GM19035 (cell line): ENCODE results near the gene SNTG2.
"Not testable (repeated sequence)": the region's sequence is repeated elsewhere in the genome, so short reads cannot be mapped to it uniquely, and the experiment has no call there.

Experiments
- ATAC-seq: cut with Tn5 transposase; IDR thresholded peaks from one replicate; pipeline ENCODE4 v1.9.1; 2021; ENCODE audit not compliant: unreplicated experiment

Gene SNTG2

DNA sequence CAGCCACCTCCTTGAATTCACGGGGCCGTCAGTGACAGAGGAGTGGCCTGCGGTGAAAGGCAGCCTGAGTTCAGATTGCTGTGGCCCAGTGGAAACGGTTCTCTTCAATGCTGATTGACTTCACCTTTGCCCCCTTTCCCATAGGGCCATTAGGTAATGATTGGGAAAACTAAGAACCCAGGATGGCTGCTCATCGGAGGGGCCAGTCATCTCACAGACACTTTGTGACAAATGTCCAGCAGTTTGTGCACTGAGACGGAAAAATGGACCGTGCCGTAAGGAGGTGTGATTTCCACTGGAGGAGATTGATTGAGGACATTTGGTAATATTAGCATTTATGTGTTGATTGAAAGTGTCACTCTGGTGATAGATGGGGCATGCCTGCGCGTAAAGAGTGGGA lies 402.9 kb downstream of the SNTG2 start:
- no peak for ATAC-seq

DNA sequence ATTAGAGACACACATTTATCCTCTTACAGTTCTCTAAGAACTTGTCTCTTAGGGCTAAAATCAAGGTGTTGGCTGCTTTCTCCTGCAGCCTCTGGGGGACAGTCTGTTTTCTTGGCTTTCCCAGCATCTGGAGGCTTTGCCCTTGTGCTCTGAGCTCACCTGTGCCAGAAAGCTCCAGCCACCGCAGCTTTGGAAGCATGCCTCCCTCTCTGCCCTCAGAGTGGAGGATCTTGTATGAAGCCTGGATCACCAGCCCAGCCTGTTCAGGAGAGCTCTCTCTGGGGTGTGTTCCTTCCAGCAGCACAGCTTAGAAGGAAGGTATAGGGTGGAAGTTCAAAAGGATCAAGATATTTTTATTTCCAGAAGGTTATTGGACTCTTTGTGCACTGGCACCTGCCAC lies 409.5 kb downstream of the SNTG2 start:
- ATAC-seq, result no peak

DNA sequence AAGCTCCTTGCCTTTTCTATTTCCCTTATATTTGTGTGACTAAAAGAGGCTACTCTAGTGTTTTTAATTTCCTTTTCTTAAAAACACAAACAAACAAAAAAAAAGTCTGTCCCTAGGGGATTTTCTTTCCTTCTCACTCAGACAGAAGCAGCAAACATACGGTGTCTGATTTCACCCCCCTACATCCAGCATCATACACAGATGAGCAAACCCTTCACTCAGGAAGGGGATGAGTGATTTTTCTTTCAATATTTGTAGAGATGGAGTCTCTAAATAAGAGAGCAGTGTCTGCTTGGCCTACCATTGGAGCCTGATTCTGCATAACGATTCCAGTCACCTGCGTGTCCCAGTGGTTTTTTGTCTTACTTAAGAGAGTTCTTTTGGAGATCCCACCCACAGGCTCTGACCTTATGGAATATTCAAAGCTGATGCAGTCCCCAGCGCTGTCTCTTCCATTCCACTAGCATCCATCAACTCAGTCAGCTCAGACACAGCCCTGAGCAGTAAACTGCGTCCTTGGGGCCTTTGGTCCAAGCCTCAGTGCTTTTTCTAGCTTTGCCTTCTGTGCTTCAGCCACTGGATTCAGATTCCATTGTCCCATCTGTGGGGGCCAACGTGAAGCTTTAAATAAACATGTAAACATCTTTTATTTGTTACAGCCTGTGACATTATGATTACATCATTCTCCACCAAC lies 410.1 kb downstream of the SNTG2 start:
- ATAC-seq, result no peak

DNA sequence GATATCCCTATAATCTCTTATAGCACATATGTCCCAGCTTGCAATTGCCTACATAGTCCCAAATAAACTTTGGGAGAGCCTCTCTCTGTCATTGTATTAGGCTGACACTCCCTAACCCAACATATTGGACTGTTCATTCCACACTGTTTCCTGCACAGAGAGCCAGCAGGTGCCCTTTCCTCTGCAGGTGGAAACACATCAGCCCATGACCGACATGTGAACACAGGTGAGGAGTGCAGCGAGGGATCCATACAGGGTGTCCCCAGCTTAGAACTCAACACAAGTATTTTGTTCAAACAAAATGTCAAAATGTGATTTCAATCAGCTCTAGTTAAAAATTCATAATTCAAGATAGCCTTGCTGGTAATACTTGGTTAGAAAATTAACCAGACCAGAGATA lies 412.7 kb downstream of the SNTG2 start:
- ATAC-seq, result no peak

DNA sequence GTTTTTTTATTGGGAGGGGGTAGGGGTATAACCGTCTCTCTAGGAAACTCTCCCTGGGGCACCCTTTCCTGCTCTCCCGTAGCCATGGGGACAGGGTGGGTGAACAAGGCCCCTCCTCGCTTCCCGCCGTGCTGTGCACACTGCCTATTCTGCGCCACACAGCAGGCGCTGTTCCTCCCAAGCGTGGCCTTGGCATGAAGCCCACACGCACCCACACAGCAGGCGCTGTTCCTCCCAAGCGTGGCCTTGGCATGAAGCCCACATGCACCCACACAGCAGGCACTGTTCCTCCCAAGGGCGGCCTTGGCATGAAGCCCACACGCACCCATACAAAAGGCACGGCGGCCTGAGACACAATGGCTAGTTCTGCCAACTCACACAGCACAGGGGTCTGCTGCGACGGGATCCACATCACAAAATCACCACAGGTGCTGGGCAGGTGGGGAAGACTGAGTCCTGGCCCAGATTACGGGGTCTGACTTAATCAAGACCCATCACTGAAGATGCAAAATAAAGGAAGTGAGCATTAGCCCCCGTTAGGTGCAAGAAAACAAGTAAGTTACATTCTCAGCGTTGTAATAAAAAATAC lies 416.0 kb downstream of the SNTG2 start:
- ATAC-seq, result no peak

DNA sequence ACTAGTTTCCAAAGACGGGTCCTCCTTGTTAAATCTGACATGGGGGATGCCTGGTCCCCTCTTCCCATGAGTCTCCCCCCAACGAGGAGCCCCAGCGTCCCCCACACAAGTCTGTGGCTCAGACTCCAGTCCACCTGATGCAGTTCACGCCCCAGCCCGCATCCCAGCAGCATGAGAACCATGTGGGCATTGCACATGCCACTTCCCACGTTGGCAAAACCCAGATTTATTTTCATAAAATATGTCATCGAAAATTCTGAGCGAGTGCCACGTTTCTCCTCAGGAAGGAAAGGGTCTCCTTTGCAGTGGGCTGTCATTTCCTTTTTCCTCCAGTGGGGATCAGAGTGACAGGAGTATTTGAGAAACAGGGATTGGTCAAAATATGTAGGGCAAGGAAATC lies 417.0 kb downstream of the SNTG2 start:
- no peak for ATAC-seq

DNA sequence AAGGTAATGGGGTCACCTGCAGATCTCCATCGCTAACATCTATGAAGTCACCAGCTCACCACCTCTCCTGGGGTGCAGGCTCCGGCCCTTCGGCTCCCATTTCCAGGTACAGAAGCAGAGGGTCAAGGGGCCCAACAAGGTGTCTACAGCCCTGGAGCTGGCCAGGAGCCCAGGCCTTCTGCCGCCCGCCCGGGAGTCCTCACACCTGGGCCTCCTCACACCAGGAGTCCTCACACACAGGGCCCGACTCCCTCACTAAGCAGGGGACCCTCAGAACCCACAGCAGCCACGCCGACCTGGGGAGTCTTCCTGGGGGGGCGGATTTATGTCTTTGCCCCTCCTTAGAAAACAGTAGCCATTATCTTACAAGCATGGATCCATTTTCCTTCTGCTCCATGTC lies 419.3 kb downstream of the SNTG2 start:
- no peak for ATAC-seq

DNA sequence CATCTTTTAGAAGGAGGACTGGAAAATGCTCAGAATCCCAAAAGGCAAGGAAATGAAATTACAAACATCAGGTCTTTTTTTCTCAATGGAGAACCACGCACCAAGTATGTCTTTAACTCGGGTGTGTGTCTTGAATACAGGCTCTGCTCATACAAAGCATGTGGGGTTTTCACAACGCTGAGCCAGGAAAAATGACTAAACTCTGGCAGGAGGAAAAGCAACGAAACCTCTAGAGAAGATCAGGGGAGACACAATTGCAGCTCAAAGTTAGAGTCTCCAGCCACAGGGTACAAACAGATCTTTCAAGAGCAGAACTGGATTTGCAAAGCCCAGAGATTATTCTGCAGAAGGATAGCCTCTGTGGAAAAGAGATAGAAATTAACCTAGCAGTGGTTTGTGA lies 419.8 kb downstream of the SNTG2 start:
- ATAC-seq, result no peak

DNA sequence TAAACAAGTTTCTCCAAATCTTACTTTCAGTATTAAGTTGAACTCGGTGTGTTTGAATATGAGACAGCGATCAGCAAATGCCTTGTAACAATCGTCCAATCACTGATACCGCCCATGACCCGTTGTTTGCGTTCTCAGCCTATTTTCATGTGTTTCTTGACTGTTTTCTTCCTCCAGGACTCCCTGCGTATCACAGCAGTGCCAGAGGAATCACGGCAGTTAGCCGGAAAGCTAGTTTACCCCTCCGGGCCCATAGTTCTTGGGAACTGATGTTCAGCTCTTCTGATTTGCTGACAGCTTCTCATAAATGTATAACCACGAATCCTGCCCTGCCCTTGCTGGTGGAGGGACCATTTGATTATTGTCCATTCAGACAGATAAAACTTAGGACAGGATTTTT lies 420.4 kb downstream of the SNTG2 start:
- ATAC-seq, result no peak

DNA sequence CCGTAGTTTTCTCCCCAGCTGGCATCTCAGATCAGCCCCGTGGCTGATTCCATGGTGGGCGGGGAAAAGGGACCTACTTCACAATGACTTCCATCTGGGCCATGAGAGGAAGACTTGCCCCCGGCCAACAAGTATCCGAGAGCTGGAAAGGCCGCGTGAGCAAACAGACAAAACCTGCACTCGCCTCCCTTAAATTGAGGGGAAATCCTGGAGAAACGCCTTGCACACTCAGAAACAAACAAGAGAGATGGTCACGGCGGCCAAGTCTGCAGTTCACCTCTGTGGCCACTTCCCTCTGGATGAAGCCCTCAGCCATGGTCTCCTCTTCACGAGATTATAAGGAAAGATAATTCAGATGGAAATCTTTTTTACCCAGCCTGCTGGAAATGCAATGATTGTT lies 423.2 kb downstream of the SNTG2 start:
- ATAC-seq, result no peak

DNA sequence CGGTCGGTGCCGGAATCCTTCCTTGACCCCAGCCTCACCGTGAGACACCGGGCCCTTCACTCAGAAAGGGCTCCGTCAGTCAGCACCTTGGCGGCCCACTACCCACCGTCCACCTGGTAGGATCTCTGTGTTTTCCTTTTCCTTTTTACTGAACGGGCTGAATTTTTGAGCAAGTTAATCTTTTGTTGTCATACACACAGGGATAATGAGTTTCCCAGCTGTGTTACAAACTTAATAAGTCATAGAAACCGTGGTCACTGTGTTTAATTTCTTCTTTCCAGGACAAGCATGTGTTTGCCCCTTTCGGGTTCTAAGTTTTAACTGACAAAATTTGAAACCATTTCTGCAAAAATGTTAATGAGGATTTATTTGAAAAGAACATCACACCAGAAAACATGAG lies 423.6 kb downstream of the SNTG2 start:
- no peak for ATAC-seq

DNA sequence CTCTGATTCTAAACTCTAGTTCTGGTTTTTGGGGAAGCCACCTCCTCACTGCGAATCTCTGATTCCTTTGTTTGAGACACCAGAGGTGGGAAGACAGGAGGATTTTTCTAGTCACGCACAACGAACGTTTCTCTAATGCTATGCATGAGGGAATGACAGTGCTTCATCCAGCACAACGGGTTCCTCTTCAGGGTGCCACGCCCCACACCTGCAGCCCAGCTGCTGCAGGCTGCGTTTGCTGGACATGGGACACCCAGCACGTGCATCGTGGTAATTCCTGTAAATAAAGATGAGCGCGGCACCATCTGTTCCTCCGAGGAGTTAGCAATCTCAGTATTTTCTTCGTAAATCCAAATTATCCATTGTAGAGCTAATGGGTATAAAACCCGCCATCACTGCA lies 425.1 kb downstream of the SNTG2 start:
- ATAC-seq, result no peak

DNA sequence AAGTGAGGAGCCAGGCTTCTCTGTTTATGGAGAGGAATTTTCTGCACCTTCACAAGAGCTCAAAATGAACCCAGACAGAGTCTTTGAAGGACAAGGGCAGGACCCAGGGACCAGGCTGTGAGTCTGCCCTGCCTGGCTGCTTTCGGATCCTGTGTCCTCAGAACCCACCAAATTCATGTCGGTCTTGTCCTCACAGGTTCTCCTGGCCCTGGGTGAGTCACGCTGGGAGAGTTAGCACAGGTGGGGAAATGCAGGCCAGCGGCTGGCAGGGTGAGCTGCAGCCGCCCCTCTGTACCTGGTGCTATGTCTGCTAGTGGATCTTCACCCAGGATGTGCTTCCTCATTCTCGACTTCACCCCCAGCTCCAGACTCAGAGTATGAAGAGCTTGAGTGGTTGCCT lies 426.8 kb downstream of the SNTG2 start:
- ATAC-seq, result no peak

DNA sequence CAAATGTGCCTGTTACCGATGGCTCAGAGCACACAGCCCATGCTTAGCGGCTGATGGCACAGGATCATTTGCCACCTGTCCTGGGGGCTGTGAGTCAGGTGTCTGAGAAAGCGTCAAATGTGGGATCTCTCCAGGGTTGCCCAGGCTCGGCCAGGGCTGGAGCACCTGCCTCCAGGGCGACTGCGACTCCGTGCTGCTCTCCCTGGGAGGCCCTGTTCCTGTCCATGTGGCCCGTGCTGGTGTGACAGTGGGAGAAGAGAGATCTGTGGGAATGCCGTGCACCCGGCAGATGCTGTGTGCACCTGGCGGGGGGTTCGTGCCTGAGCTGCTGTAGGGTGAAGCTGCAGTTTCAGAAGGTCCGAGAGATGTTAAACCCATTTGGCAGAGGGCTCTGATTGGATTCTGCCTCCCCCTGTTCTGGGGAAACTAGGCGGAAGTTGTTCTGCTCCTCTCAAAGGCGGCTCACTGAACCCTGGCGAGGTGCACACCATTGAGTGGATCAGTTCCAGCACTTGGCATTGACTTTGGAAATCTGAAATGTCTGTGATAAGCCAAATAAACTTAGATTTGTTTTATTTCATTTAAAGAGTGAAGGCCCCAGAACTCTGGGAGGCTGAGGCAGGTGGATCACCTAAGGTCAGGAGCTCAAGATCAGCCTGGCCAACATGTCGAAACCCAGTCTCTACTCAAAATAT lies 428.0 kb downstream of the SNTG2 start:
- ATAC-seq, result no peak

DNA sequence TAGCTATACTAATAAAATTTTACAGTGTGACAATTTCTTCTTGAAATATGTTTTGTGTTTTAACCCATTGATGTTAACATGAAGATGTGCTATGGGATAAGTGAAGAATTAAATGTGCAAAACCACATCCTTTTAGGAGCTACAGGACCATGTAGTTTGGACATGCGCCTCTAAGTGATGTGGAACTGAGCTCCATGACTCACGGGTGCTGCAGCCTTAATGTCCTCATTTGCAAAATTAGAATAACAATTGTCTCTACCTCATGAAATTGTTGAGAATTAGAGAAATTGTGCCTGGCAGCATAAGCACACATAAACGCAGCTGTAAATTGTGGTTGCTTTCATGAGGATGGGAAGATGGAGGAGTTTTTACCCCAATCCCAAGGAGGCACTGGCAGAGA lies 431.0 kb downstream of the SNTG2 start:
- ATAC-seq, result no peak

DNA sequence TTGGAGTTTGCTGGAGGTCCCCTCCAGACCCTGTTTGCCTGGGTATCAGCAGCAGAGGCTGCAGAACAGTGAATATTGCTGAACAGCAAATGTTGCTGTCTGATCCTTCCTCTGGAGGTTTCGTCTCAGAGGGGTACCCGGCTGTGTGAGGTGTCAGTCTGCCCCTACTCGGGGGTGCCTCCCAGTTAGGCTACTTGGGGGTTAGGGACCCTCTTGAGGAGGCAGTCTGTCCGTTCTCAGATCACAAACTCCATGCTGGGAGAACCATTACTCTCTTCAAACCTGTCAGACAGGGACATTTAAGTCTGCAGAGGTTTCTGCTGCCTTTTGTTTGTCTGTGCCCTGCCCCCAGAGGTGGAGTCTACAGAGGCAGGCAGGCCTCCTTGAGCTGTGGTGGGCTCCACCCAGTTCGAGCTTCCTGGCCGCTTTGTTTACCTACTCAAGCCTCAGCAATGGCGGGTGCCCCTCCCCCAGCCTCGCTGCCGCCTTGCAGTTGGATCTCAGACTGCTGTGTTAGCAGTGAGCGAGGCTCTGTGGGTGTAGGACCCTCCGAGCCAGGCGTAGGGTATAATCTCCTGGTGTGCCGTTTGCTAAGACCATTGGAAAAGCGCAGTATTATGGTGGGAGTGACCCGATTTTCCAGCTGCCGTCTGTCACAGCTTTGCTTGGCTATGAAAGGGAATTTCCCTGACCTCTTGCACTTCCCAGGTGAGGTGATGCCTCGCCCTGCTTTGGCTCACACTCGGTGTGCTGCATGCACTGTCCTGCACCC lies 437.5 kb downstream of the SNTG2 start:
- not testable (repeated sequence) for ATAC-seq

DNA sequence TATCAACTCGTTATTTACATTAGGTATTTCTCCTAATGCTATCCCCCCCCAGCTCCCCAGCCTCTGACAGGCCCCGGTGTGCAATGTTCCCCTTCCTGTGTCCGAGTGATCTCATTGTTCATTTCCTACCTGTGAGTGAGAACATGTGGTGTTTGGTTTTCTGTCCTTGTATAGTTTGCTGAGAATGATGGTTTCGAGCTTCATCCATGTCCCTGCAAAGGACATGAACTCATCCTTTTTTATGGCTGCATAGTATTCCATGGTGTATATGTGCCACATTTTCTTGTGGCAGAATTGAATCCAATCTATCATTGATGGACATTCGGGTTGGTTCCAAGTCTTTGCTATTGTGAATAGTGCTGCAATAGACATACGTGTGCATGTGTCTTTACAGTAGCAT lies 439.5 kb downstream of the SNTG2 start:
- ATAC-seq, result not testable (repeated sequence)

DNA sequence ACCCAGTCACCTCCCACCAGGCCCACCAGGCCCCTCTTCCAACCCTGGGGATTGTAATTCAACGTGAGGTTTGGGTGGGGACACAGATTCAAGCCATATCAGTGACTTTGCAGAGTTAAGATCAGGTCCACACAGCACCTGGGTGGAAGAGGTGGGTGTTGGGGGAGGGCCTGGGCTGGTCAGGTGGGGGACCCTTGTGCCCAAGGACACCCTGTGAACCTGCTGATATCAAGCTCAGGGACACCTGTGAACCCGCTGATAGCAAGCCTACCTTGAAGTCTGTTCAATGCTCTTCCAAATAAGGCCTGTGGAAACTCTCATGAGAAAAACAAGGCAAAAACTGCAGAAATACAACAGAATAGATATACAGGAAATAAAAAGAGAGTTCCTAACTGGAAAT lies 442.7 kb downstream of the SNTG2 start:
- ATAC-seq, result no peak

DNA sequence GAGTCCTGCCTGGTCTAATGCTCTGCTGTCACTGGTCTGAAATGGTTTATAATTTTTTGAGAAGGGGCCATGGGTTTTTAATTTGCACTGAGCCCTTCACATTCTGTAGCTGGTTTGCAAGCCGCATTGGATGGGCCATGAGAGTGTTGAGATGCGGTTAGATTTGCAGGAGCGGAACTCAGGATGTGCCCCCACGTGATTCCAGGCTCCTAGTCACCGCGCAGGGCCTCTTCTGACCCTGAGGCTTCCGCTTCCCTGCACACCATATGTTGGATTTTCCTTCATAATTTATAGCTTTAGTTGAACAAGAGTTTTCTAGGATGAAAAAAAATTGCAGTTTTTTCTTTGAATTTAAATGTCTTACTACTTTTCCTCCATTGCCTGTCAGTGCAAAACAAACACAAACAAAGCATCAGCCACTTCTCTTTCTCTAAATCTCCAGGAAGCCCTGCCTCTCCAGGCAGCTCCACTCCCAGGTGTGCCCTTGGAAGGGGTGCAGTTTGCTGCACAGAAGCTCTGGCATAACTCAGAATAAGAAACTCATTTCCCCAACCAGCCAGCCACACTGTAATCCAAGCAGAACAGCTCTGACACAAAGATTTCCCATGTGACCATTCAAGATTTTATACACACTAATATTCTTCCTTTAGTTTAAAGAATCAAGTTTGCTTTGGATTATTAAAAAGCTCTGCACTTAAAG lies 444.2 kb downstream of the SNTG2 start:
- ATAC-seq, result no peak

DNA sequence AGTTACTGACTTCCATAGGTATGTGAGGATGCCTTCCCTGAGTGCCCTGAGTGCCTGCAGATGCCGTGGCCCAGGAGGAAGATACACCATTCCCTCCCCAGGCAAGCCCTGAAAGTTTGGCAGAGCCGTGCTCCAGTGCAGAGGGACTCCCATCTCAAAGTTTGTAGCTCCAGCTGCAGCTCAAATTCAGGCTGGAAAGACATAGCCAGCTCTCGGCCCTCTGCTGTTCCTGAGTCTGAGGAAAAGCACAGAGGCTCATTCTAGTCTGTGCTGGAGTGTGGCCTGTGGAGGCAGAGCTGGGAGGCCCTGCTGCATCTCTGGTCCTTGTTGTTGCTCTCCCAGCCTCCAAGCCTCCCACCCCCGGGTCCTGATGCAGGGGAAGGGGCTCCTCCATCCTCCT lies 446.7 kb downstream of the SNTG2 start:
- no peak for ATAC-seq

DNA sequence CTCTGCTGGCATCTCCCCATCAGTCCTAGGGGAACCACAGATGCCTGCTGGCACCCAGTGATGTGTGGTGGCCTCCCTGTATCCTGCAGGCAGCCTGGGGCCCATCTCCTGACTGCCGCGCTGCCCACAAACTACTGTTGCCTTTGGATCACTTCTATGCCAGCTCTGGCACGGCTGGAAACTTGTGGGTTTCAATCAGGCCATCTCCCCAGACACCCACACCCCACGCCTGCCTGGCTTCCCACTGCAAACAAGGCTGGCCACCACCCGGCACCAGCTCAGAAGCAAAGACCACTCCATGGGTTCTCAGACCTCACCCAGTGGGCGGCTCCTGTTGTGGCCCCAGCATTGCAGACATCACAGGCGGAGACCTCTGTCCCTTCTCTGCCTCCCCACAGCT lies 447.5 kb downstream of the SNTG2 start:
- ATAC-seq, result no peak
